Muscle layer of colon (tissue), 2 donors: ENCODE measurements around the gene EFNA3.
"Not testable (repeated sequence)": the region's sequence is repeated elsewhere in the genome, so short reads cannot be mapped to it uniquely, and the experiment has no call there.

Experiments used
- H3K27ac ChIP-seq: one replicate; pipeline ENCODE4 v1.7.0; 2013; ENCODE audit warnings: low read depth, mild to moderate bottlenecking, low read length, moderate library complexity
- H3K27me3 ChIP-seq, 2 donors: one replicate each; pipeline ENCODE4 v1.7.0; 2013; ENCODE audit warnings: low read length in 2 of 2, mild to moderate bottlenecking in 2 of 2; ENCODE audit not compliant: insufficient read depth in 2 of 2, control insufficient read depth in 1 of 2
- H3K36me3 ChIP-seq: one replicate; pipeline ENCODE4 v1.7.0; 2013; ENCODE audit warnings: mild to moderate bottlenecking, low read length; ENCODE audit not compliant: insufficient read depth
- H3K4me1 ChIP-seq: one replicate; pipeline ENCODE4 v1.7.0; 2013; ENCODE audit warnings: mild to moderate bottlenecking, low read length; ENCODE audit not compliant: insufficient read depth
- H3K4me3 ChIP-seq, 2 donors: one replicate each; pipeline ENCODE4 v1.7.0; 2013; ENCODE audit warnings: low read length in 2 of 2, low read depth in 1 of 2, mild to moderate bottlenecking in 1 of 2, moderate library complexity in 1 of 2
- H3K9ac ChIP-seq: one replicate; pipeline ENCODE4 v1.7.0; 2013; ENCODE audit warnings: low read length
- H3K9me3 ChIP-seq: one replicate; pipeline ENCODE4 v1.7.0; 2013; ENCODE audit warnings: mild to moderate bottlenecking, low read length
- donor health status: abdominal sarcoma.
- donor health status: Adenocarcinoma of cecum.

Gene EFNA3

DNA sequence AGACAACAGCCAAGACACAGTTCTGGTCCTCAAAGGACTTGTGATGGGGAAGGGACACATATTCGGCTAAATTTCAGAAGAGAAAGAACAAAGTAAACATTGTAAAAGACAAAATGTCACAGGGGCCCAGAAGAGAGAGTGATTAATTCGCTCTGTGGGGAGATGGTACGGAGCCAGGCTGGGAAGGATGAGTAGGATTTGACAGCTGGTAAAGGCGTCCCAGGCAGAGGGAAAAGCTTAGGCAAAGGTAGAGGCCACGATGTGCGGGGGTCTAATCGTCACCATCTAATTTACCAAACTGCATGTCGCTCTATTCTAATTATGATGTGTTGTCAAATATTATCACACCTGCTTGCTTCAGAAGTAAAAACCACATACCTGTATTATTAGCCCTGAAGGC, 31.7 kb downstream of the EFNA3 start:
- no peaks in the 10 kb centered on the region for H3K27me3 ChIP-seq

DNA sequence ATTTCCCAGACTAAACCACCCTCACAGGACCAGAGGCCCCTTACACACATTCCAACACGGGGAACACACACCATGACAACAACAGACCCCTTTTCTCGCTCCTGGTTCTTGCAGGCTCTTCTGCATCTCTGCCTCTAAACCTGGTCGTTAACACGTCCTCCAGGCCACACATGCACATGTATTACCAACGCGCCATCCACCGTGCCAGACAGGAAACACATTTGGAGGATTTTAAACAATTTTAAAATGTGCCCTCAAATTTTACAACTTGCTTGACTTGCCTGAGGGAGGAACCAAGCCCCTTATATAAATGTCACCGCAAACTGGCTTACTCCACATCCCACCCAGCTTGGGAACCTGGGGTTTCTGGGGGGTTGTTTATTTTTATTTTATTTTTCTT, 32.2 kb downstream of the EFNA3 start:
- H3K27me3 ChIP-seq = no peaks in the 10 kb centered on the region

More for the DNA sequence above, 31.7 kb downstream of the EFNA3 start:
- H3K9me3 ChIP-seq = no peaks in the 10 kb centered on the region
- H3K27ac ChIP-seq = no peak overlapping the region
- H3K4me3 ChIP-seq = no peak overlapping the region
- H3K9ac ChIP-seq = no peak overlapping the region
- H3K4me1 ChIP-seq = no peaks in the 10 kb centered on the region
- H3K36me3 ChIP-seq = no peaks in the 10 kb centered on the region

DNA sequence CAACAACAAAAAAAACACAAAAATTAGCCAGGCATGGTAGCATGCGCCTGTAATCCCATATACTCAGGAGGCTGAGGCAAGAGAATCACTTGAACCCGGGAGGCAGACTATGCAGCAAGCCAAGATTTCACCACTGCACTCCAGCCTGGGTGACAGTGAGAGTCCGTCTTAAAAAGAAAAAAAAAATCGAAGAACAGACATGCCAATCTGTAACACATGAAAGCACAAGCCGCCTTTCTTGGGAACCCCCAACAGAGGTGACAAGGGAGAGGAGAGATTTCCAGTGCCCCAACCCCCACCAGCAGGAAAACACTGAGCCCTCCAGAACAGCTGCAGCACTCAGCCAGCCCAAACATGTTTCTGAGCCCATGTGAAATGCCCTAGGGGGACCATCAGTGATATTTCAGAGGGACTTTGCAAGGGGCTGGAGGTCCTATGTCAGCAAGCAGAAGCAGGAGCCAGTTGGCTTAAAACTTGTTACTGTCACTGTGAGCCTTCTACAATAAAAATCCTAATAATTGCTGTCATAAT, 34.9 kb downstream of the EFNA3 start:
- Histone ChIP-seq H3K4me3 (no peak overlapping the region), H3K9me3 (no peaks in the 10 kb centered on the region), H3K27me3 (no peaks in the 10 kb centered on the region)

More for the DNA sequence above, 32.2 kb downstream of the EFNA3 start:
- no peaks in the 10 kb centered on the region for H3K36me3 ChIP-seq
- H3K4me1 ChIP-seq = no peaks in the 10 kb centered on the region
- H3K4me3 ChIP-seq = no peak overlapping the region
- H3K9me3 ChIP-seq = no peaks in the 10 kb centered on the region
- H3K9ac ChIP-seq = no peak overlapping the region
- H3K27ac ChIP-seq = no peak overlapping the region

DNA sequence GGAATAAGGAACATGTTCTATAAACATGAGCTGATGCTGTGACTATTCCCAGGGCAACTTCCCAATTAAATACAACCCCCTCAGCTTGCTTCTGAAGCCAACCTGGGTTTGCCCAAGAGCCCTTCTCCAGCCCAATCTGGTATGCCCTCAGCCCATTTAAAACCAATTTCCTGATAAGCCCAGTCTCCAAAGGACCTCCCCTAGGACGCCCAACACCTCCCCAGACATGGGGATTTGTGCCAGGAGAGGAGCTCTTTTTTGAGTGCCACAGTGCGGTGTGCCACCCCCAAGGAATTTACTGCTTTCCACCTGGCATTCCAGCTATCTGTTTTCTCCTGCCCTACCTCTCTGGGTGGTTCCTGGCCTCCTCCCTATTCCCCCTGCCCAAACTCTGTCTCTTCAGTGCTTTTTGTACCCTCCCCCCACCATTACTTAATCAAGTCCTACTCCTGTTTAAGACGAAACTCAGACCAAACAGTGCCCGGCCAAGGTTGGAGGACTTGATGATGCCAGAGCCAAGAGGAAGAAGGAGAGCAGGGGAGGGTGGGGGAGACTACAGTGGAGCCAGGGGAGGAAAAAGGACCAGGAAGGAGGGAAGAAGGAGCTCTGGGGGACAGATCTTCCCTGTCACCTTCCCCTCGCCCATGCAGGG, 37.6 kb downstream of the EFNA3 start:
- Histone ChIP-seq H3K9ac (no peak overlapping the region), H3K4me3 (no peak overlapping the region), H3K27me3 (no peaks in the 10 kb centered on the region), H3K36me3 (no peaks in the 10 kb centered on the region), H3K4me1 (no peaks in the 10 kb centered on the region), H3K9me3 (no peaks in the 10 kb centered on the region), H3K27ac (no peak overlapping the region)

More for the DNA sequence above, 34.9 kb downstream of the EFNA3 start:
- no peak overlapping the region for H3K27ac ChIP-seq
- no peaks in the 10 kb centered on the region for H3K4me1 ChIP-seq
- no peak overlapping the region for H3K9ac ChIP-seq
- H3K36me3 ChIP-seq = no peaks in the 10 kb centered on the region

DNA sequence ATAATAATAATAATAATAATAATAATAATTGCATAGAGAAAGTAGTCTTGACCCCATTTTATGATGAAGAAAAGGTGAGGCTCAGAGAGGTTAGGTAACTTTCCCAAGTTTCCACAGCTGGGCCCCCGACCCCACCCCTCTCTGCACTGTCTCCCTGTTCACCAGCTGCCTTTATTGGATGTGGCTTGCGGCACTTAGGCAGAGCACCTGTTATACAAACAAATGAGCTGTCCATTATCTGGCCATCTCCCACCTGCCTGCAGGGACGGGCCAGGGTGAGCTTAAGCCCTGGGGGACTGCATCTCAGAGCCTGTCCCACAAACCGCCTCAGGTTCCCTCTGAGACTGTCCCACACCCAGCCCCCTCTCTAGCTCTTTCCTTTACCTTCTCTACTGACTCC, 39.0 kb downstream of the EFNA3 start:
- H3K27me3 ChIP-seq = no peaks in the 10 kb centered on the region
- H3K4me3 ChIP-seq = no peak overlapping the region
- no peaks in the 10 kb centered on the region for H3K36me3 ChIP-seq
- H3K9ac ChIP-seq = no peak overlapping the region
- H3K4me1 ChIP-seq = no peaks in the 10 kb centered on the region
- no peak overlapping the region for H3K27ac ChIP-seq
- no peaks in the 10 kb centered on the region for H3K9me3 ChIP-seq

DNA sequence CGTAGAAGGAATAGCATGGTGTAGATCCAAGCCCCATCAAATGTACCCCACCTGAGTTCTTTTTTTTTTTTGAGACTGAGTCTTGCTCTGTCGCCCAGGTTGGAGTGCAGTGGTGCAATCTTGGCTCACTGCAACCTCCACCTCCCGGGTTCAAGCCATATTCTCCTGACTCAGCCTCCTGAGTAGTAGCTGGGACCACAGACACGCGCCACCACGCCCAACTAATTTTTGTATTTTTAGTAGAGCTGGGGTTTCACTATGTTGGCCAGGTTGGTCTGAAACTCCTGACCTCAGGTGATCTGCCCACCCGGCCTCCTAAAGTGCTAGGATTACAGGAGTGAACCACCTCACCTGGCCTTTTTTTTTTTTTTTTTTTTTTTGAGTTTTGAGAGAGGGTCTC, 39.5 kb downstream of the EFNA3 start:
- not testable (repeated sequence) for H3K9me3 ChIP-seq, H3K27ac ChIP-seq, H3K4me1 ChIP-seq, H3K9ac ChIP-seq, H3K36me3 ChIP-seq, H3K4me3 ChIP-seq, H3K27me3 ChIP-seq

DNA sequence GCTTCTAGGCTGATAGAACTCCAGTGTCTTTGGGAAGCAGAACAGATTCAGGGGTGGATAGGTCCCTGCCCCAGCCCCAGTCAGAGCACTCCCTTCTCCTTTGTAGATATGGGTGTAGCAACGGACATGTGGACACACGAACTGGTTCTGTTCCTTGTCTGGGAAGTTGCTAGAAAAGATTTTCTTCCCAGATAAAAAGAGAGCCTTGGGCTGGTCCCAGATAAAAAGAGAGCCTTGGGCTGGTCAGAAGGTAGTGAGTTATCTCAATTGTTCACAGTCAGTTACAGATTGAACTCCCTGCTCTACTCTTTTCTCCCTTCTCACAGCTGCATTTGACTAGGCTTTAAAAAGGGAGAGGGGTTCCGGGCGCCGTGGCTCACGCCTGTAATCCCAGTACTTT, 41.6 kb downstream of the EFNA3 start:
- Histone ChIP-seq H3K9me3 (no peaks in the 10 kb centered on the region), H3K36me3 (no peaks in the 10 kb centered on the region), H3K27me3 (no peaks in the 10 kb centered on the region), H3K4me3 (no peak overlapping the region), H3K4me1 (no peaks in the 10 kb centered on the region), H3K27ac (no peak overlapping the region), H3K9ac (no peak overlapping the region)

DNA sequence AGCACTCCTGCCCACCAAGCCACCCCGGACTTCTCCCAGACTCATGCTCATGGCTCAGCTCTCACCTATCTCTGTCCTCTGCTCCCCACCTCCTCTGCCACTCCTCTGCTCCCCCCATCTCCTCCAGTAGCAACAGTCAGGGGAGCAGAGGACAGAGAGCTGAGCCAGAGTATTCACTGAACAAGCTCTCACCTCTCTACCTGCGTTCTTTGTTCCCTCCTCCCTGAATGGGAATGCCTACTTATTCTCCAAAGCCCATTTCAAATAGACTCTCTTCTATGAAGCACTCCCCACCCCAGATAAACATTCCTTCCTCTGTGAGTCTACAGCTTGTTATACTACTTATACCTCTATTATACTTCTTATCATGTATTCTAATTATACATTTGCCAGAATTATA, 42.6 kb downstream of the EFNA3 start:
- Histone ChIP-seq H3K36me3 (no peaks in the 10 kb centered on the region), H3K27ac (no peak overlapping the region), H3K9ac (no peak overlapping the region), H3K4me3 (no peak overlapping the region), H3K27me3 (no peaks in the 10 kb centered on the region), H3K4me1 (no peaks in the 10 kb centered on the region), H3K9me3 (no peaks in the 10 kb centered on the region)

DNA sequence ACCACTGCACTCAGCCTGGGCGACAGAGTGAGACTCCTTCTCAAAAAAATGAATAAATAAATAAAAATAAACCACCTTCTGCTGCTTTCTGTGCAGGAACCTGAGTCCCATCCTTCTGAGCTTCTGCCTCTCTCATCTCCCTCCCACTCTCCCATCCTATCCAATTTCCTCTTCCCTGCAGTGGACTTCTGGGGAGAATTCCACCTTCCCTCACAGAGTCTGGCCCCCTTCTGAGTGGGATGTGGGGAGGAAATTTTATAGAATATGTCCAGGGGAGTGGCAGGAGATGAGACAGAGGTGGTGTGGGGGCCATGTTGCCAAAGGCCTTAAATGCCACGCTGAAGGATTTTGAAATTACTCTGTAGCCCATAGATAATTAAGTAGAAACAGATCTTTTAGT, 43.7 kb downstream of the EFNA3 start:
- H3K9me3 ChIP-seq = no peaks in the 10 kb centered on the region
- H3K4me1 ChIP-seq = peaks cover 8% of the 10 kb centered on the region
- no peaks in the 10 kb centered on the region for H3K27me3 ChIP-seq
- H3K9ac ChIP-seq = no peak overlapping the region
- H3K4me3 ChIP-seq = no peak overlapping the region
- no peak overlapping the region for H3K27ac ChIP-seq
- no peaks in the 10 kb centered on the region for H3K36me3 ChIP-seq

DNA sequence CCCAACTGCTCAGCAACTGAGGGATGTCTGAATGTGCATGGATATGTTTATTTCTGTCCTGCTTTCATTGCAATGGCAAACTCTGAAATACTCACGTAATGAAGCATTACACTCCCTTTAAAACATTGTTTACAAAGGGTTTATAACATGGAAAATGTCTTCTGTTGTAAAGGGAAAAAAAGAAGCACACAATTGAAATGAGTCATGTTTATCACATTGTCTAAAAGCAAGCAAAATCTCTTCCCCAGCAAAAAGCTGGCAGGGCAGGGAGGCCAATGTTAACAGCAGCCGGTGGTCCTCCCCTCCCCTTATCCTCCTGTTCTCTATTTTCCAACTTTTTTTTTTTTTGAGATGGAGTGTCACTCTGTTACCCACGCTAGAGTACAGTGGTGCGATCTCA, 45.2 kb downstream of the EFNA3 start:
- no peak overlapping the region for H3K9ac ChIP-seq
- peaks cover 0 to 3% of the 10 kb centered on the region in 2 donors for H3K27me3 ChIP-seq

DNA sequence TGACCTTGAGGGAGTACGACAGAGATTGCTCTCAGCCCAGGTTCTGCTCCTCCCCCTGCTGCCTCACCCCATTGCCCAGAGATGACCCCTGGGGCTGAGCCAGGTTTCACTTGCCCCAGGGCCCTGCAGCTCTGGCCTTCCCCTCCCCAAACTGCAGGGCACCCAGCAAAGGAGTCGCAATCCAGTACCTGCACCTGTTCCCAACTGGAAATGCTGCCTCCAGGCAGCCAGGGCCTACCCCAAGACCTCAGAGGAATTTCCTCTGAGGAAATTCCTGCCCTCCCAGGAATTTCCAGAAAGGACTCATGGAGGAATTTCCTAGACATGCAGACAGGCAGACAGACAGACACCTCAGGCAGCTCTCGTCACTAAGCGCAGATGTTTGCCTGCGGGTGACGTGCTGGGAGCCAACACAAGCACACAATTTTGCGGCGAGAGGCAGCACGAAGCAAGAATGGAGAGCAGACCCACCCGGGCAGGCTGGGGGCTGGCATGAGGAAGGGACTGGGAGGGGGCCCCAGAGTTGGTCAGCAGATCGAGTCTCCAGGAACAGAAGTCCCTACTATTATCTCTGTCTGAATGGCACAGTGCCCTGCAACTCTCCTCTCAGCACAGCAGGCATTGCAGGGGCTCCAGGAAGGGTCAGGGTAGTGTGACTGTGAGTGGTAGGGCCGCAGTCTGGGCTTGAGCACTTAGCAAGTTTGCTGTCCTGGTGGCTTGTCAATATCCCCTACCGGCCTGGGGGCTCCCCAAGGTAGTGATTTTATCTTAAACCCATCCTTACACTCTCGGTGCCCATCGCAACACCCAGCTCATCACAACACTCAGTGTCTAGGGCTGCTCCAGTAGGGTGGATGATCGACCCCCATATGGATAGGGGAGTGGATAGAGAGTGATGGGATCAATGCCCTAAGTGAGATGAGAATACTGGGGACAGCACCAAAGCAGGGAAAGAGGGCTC, 46.1 kb downstream of the EFNA3 start:
- Histone ChIP-seq H3K27me3 (peaks cover 0 to 3% of the 10 kb centered on the region in 2 donors), H3K4me3 (no peak overlapping the region), H3K9ac (no peak overlapping the region), H3K36me3 (no peaks in the 10 kb centered on the region), H3K4me1 (peaks cover 24% of the 10 kb centered on the region), H3K27ac (no peak overlapping the region), H3K9me3 (no peaks in the 10 kb centered on the region)

More for the DNA sequence above, 45.2 kb downstream of the EFNA3 start:
- H3K36me3 ChIP-seq = no peaks in the 10 kb centered on the region
- no peaks in the 10 kb centered on the region for H3K9me3 ChIP-seq
- peaks cover 16% of the 10 kb centered on the region for H3K4me1 ChIP-seq
- H3K27ac ChIP-seq = no peak overlapping the region
- no peak overlapping the region for H3K4me3 ChIP-seq
